Posterior vena cava (tissue), 2 donors: ENCODE results near the gene IGF2BP1. TPM values are rescaled to one million over a fixed set of nuclear protein-coding genes. Genes with fewer than 3 reads are reported as not detected.
"Not testable (repeated sequence)": the region's sequence is repeated elsewhere in the genome, so short reads cannot be mapped to it uniquely, and the experiment has no call there.

ENCODE experiments used
- DNase-seq: peaks from one replicate; pipeline ENCODE4 v3.0.0-alpha.2; 2020; ENCODE audit warnings: low spot score
- intact Hi-C, 2 donors: fragments of 100-400 bp; cut with DNase I; formaldehyde crosslinking; loops; one replicate each; pipeline versions ENCODE4 v1.14.1 to v1.14.2; 2022 to 2023
- total RNA-seq, 2 donors: library from RNA; stranded (reverse); fragmentation: NEBNext Ultra II Directional; extraction: Animal tissue kit (Norgen Biotek cat#: 25700); gene quantifications; one replicate each; pipeline ENCODE4 v1.2.1, GENCODE V29; 2021
- donor health status: DM: yes; HTN: yes; CAD: no.
- donor health status: DM: yes; HTN: yes; CAD: no.

IGF2BP1 gene
- total RNA-seq, 2 donors from 2014 or later: 0.05 TPM; not detected in 1

- no peak for DNase-seq
- intact Hi-C loops: no loop called here
Observed at GRCh38 chr17:49079840-49080663, 82.9 kb downstream of the IGF2BP1 start.

GRCh38 chr17:49082231-49082630, 85.0 kb downstream of the IGF2BP1 start:
- intact Hi-C loops: no loop called here
- no peak for DNase-seq

- intact Hi-C loops, DNase-seq: not testable (repeated sequence)
Observed at GRCh38 chr17:49085046-49085445, 87.9 kb downstream of the IGF2BP1 start.

DNA sequence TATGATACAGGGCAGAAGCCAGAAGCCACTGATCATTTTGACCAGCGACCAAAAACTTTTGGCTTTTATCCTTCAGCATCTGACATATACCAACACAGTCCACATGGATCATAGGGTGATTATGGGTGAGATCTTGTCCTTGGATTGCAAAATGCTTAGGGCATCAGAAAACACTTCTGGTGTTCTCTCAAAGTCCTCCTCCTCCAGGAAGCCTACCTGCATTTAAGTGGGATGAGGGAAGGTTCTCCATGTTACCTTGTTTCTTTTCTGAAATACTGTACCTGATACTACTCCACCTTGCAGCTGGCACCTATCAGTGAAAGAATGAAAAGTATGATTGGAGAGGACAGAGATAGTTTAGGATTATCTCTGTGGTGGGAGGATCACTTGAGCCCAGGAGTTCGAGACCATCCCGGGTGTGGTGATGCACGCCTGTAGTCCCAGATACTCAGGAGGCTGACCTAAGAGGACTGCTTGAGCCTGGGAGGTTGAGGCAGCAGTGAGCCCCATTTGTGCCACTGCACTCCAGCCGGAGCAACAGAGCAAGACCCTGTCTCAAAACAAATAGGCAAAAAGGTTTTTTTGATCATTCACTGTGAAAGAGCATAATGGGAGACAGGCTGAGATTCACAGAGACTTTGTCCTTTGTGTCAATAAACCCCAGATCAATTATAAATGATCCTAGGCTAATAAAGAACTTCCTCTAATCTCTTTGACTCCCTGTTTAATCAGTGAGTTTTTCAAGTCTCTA, 88.6 kb downstream of the IGF2BP1 start:
- no peak for DNase-seq
- intact Hi-C loops: no loop called here

DNA sequence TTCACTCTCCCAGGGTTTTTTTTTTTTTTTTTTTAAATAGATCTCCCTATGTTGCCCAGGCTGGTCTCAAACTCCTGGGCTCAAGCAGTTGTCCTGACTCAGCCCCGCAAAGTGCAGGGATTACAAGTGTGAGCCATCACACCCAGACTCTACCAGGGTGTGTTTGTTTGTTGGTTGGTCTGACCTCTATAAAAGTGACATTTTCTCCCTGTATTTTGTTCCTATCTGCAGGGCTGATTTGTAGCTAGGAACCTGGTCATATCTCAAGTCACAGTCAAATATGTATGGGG, 89.1 kb downstream of the IGF2BP1 start:
- intact Hi-C loops: no loop called here
- no peak for DNase-seq

DNA sequence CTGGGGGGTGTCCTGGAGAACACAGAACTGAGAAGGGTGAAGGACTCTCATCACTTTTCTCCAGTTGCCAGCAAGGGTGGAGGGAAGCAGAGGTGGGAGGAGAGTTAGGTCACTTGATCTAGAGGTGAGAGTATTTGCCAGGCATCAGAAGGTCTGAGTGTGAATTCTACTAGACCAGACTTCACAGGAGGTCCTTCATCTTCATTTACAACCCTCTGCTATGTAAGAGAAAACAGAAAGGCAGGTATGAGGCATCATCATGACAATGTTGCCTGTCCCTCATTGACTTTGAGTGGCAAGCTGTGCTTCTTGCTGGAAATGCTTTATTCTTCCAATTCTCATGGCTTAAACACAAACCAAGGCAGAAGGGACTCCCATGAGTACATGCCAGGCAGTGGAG, 89.5 kb downstream of the IGF2BP1 start:
- no peak for DNase-seq
- intact Hi-C loops: no loop called here

DNA sequence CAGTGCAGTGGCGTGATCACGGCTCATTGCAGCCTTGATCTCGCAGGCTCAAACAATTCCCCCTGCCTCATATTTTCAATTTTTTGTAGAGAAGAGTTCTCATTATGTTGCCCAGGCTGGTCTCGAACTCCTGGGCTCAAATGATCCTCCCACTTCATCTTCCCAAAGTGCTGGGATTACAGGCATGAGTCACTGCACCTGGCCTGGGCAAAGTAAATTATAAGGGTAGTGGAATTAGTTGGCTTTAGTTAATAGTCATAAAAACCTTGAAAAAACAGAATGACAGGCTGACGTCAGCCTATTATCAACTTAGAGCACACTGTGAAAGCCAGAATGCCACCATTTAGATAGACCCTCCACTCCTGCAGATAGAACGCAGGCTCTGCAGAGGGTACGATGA, 91.9 kb downstream of the IGF2BP1 start:
- DNase-seq: no peak

DNA sequence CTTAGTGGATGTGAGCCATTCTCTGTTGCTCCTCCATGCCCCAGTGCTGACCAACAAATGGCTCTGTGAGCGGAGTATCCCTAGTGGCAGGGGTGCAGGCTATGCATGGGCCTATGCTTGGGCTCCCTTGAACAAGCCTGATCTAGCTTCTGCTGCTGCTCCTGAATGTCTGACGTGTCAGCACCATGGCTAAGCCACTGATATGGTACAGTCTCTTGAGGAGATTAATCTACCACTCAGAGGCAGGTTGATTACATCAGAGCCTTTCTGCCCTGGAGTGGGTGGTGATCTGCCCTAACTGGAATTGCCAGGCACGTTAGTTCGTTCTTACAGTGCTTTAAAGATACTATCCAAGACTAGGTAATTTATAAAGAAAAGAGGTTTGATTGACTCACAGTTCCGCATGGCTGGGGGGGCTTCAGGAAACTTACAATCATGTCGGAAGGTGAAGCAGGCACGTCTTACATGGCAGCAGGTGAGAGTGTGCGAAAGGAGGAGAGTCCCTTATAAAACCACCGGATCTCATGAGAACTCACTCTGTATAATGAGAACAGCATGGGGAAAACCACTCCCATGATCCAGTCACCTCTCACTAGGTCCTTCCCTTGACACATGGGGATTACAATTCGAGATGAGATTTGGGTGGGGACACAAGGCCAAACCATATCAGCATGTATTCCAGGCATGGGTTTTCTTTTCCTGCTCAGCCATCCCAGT, 93.9 kb downstream of the IGF2BP1 start:
- DNase-seq: no peak
- intact Hi-C loops: no loop called here

More for the DNA sequence above, 91.9 kb downstream of the IGF2BP1 start:
- intact Hi-C loops: no loop called here

DNA sequence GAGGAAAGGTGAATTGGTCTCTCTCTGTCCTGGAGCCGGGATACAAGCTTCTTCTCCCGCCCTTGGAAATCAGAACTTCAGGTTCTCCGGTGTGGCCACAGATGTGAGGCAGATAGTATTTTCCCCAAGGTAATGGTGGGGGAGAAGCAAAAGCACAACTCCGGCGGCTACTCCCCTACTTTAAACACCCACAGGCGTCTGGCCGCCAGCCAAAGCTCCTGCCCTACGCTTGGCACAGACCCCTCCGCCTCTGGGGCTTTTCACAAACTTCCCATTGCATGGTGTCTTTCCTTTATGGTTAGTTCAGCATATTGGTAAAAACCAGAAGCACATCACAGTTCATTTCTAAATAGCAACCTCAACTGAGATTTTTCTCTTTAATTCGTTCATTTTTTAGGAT, 95.9 kb downstream of the IGF2BP1 start:
- intact Hi-C loops: no loop called here
- DNase-seq: no peak

- intact Hi-C loops: no loop called here
- no peak for DNase-seq
Observed at GRCh38 chr17:49100601-49101000, 103.4 kb downstream of the IGF2BP1 start.

GRCh38 chr17:49101054-49101534, 103.9 kb downstream of the IGF2BP1 start:
- no peak for DNase-seq
- intact Hi-C loops: no loop called here

DNA sequence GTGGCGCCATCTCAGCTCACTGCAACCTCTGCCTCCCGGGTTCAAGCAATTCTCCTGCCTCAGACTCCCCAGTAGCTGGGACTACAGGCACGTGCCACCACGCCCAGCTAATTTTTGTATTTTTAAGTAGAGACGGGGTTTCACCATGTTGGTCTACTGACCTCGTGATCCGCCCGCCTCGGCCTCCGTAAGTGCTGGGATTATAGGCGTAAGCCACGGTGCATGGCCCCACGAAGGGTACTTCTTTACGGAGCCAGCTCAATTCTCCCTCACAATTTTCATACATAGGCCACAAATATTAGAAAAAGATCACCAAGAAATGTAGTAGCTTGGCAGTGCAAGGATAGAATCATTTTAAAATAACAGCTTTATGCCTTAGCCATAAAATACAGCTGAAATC, 106.2 kb downstream of the IGF2BP1 start:
- DNase-seq: not testable (repeated sequence)

GRCh38 chr17:49104511-49105074, 107.4 kb downstream of the IGF2BP1 start:
- intact Hi-C loops: no loop called here
- no peak for DNase-seq

More for the DNA sequence above, 106.2 kb downstream of the IGF2BP1 start:
- intact Hi-C loops: not testable (repeated sequence)

Other genes with a start within 250 kb of the IGF2BP1 start
- gene TTLL6, start 180.2 kb upstream of the IGF2BP1 start, total RNA-seq: under 1 TPM in 1 of 2 donors, not detected in 1; 0.46 TPM
- 100 to 1,000 TPM; 146 to 181 TPM for gene CALCOCO2, start 166.3 kb upstream of the IGF2BP1 start, total RNA-seq
- gene ATP5MC1, start 104.6 kb upstream of the IGF2BP1 start, total RNA-seq: 10 to 100 TPM; 53.5 to 60.9 TPM
- 10 to 100 TPM; 53.3 to 60.2 TPM for gene UBE2Z, start 89.0 kb upstream of the IGF2BP1 start, total RNA-seq
- 10 to 100 TPM; 71.3 to 80.3 TPM for gene SNF8, start 52.5 kb upstream of the IGF2BP1 start, total RNA-seq
- not detected for gene GIP, start 28.8 kb upstream of the IGF2BP1 start, total RNA-seq
- gene B4GALNT2, start 135.4 kb downstream of the IGF2BP1 start, total RNA-seq: under 1 TPM; 0.05 to 0.10 TPM
- gene GNGT2, start 213.2 kb downstream of the IGF2BP1 start, total RNA-seq: 1 to 10 TPM; 2.1 to 2.3 TPM
- 10 to 100 TPM; 10.6 TPM for gene ABI3, start 213.3 kb downstream of the IGF2BP1 start, total RNA-seq
- gene PHOSPHO1, start 233.4 kb downstream of the IGF2BP1 start, total RNA-seq: 1 to 10 TPM in 1 of 2 donors, under 1 TPM in 1; 0.62 to 2.6 TPM